ENCODE data around the gene COL6A1.

COL6A1 gene

GRCh38 chr21:45985471-45986315, 4.1 kb downstream of the COL6A1 start:
- TF ChIP-seq CTCF (IDR thresholded peaks at IDR 0.05; ENCODE audit: borderline replicate concordance, insufficient read depth, low read depth, low read length) = no peak
- H3K4me3 ChIP-seq (ENCODE audit: low read depth, low read length) = no peak overlapping the region

GRCh38 chr21:45986316-45987051, 4.9 kb downstream of the COL6A1 start:
- TF ChIP-seq CTCF (IDR thresholded peaks at IDR 0.05; ENCODE audit: borderline replicate concordance, insufficient read depth, low read depth, low read length) = no peak
- no peak overlapping the region for H3K4me3 ChIP-seq (ENCODE audit: low read depth, low read length)

GRCh38 chr21:45987121-45987711, 5.6 kb downstream of the COL6A1 start:
- no peak overlapping the region for H3K4me3 ChIP-seq (ENCODE audit: low read depth, low read length)
- no peak for TF ChIP-seq CTCF (IDR thresholded peaks at IDR 0.05; ENCODE audit: borderline replicate concordance, insufficient read depth, low read depth, low read length)

GRCh38 chr21:45988366-45989347, 7.1 kb downstream of the COL6A1 start:
- no peak for TF ChIP-seq CTCF (IDR thresholded peaks at IDR 0.05; ENCODE audit: borderline replicate concordance, insufficient read depth, low read depth, low read length)
- no peak overlapping the region for H3K4me3 ChIP-seq (ENCODE audit: low read depth, low read length)

GRCh38 chr21:45989355-45990048, 7.9 kb downstream of the COL6A1 start:
- no peak overlapping the region for H3K4me3 ChIP-seq (ENCODE audit: low read depth, low read length)
- no peak for TF ChIP-seq CTCF (IDR thresholded peaks at IDR 0.05; ENCODE audit: borderline replicate concordance, insufficient read depth, low read depth, low read length)
